Trophoblast cell (in vitro differentiated cells and primary cell): Measurements from ENCODE around the gene IL3.

Source experiments
- DNase-seq, 2 donors: peaks; one replicate each; pipeline ENCODE4 v3.0.0-alpha.2; 2016
- H2AFZ ChIP-seq: 2 replicates; pipeline ENCODE4 v1.6.1; 2013; ENCODE audit warnings: low read length, moderate library complexity, mild to moderate bottlenecking; ENCODE audit not compliant: insufficient read depth, poor library complexity
- H2AK5ac ChIP-seq: 2 replicates; pipeline ENCODE4 v1.6.1; 2013; ENCODE audit warnings: mild to moderate bottlenecking, low read length
- H2BK120ac ChIP-seq: 2 replicates; pipeline ENCODE4 v1.6.1; 2013; ENCODE audit warnings: low read length, mild to moderate bottlenecking, moderate library complexity; ENCODE audit not compliant: insufficient read depth, poor library complexity
- H2BK12ac ChIP-seq: 2 replicates; pipeline ENCODE4 v1.6.1; 2013; ENCODE audit warnings: mild to moderate bottlenecking, low read length, moderate library complexity
- H2BK5ac ChIP-seq: 2 replicates; pipeline ENCODE4 v1.6.1; 2013; ENCODE audit warnings: low read length, low read depth, moderate library complexity, mild to moderate bottlenecking; ENCODE audit not compliant: poor library complexity
- H3K14ac ChIP-seq: 2 replicates; pipeline ENCODE4 v1.6.1; 2013; ENCODE audit warnings: mild to moderate bottlenecking, low read length
- H3K18ac ChIP-seq: 2 replicates; pipeline ENCODE4 v1.6.1; 2013; ENCODE audit warnings: mild to moderate bottlenecking, low read length
- H3K23ac ChIP-seq: 2 replicates; pipeline ENCODE4 v1.6.1; 2013; ENCODE audit warnings: low read length
- H3K27ac ChIP-seq: 2 replicates; pipeline ENCODE4 v1.5.1; 2013; ENCODE audit warnings: low read depth, mild to moderate bottlenecking, inconsistent platforms, low read length, moderate library complexity
- H3K27me3 ChIP-seq: 2 replicates; pipeline ENCODE4 v1.6.1; 2013; ENCODE audit warnings: inconsistent platforms, mild to moderate bottlenecking, low read length, moderate library complexity; ENCODE audit not compliant: insufficient read depth
- H3K36me3 ChIP-seq, 2 experiments: 1 replicate in 1 of 2; 2 replicates in 1 of 2; pipeline ENCODE4 v1.6.1; 2013; ENCODE audit warnings: low read length in 2 of 2, mild to moderate bottlenecking in 2 of 2, moderate library complexity in 1 of 2; ENCODE audit not compliant: insufficient read depth in 2 of 2, control insufficient read depth in 1 of 2
- H3K4ac ChIP-seq: 2 replicates; pipeline ENCODE4 v1.6.1; 2013; ENCODE audit warnings: low read depth, mild to moderate bottlenecking, low read length, moderate library complexity
- H3K4me1 ChIP-seq, 2 experiments: 1 replicate in 1 of 2; 2 replicates in 1 of 2; pipeline ENCODE4 v1.6.1; 2013; ENCODE audit warnings: low read length in 2 of 2, mild to moderate bottlenecking in 2 of 2, moderate library complexity in 1 of 2; ENCODE audit not compliant: insufficient read depth in 2 of 2, control insufficient read depth in 1 of 2
- H3K4me2 ChIP-seq: 2 replicates; pipeline ENCODE4 v1.6.1; 2013; ENCODE audit warnings: inconsistent platforms, mild to moderate bottlenecking, low read length, moderate library complexity
- H3K4me3 ChIP-seq: 2 replicates; pipeline ENCODE4 v1.5.1; 2013; ENCODE audit warnings: mild to moderate bottlenecking, low read depth, low read length, inconsistent platforms
- H3K79me1 ChIP-seq: one replicate; pipeline ENCODE4 v1.6.1; 2013; ENCODE audit warnings: low read length
- H3K79me2 ChIP-seq: 2 replicates; pipeline ENCODE4 v1.6.1; 2013; ENCODE audit warnings: low read length, mild to moderate bottlenecking; ENCODE audit not compliant: control insufficient read depth, insufficient read depth, poor library complexity
- H3K9ac ChIP-seq: 2 replicates; pipeline ENCODE4 v1.6.1; 2013; ENCODE audit warnings: mild to moderate bottlenecking, low read length
- H3K9me3 ChIP-seq: 2 replicates; pipeline ENCODE4 v1.6.1; 2013; ENCODE audit warnings: low read depth, mild to moderate bottlenecking, control low read depth, inconsistent platforms, low read length; ENCODE audit not compliant: insufficient read depth
- H4K12ac ChIP-seq: 2 replicates; pipeline ENCODE4 v1.6.1; 2013; ENCODE audit warnings: low read depth, mild to moderate bottlenecking, low read length, moderate library complexity
- H4K8ac ChIP-seq: 2 replicates; pipeline ENCODE4 v1.6.1; 2013; ENCODE audit warnings: low read depth, mild to moderate bottlenecking, low read length, moderate library complexity
- H4K91ac ChIP-seq: one replicate; pipeline ENCODE4 v1.6.1; 2013; ENCODE audit warnings: low read depth, mild to moderate bottlenecking, low read length, moderate library complexity
- WGBS: extraction: QIAGEN DNeasy Blood & Tissue Kit; methylation state at CpG from one replicate; pipeline ENCODE4 v1.1.7; 2013; ENCODE audit warnings: missing lambda C conversion rate; ENCODE audit not compliant: insufficient read length, insufficient coverage; ENCODE audit errors: extremely low coverage; 5-methylcytosine and 5-hydroxymethylcytosine counted together

Gene IL3

GRCh38 chr5:132064738-132065331 is 4.4 kb downstream of the IL3 start:
- no peak overlapping the region for H4K91ac ChIP-seq
- no peak overlapping the region for H3K23ac ChIP-seq
- no peak overlapping the region for H2AFZ ChIP-seq
- no peak overlapping the region for H2BK120ac ChIP-seq
- H3K4me1 ChIP-seq, result no peaks in the 10 kb centered on the region
- H3K27me3 ChIP-seq, result no peaks in the 10 kb centered on the region
- no peak overlapping the region for H2BK5ac ChIP-seq
- no peak overlapping the region for H3K4me3 ChIP-seq
- DNase-seq, result peak; percentile 68 to 90
- H3K9ac ChIP-seq, result no peak overlapping the region
- WGBS, result no CpG with 5 or more reads among the region's 11 CpGs
- no peak overlapping the region for H3K4ac ChIP-seq
- no peaks in the 10 kb centered on the region for H3K79me1 ChIP-seq
- no peak overlapping the region for H3K4me2 ChIP-seq
- no peak overlapping the region for H2BK12ac ChIP-seq
- no peak overlapping the region for H3K27ac ChIP-seq
- no peaks in the 10 kb centered on the region for H3K36me3 ChIP-seq
- no peak overlapping the region for H3K18ac ChIP-seq
- H4K12ac ChIP-seq, result no peak overlapping the region
- no peak overlapping the region for H4K8ac ChIP-seq
- H3K9me3 ChIP-seq, result no peaks in the 10 kb centered on the region
- H2AK5ac ChIP-seq, result no peak overlapping the region
- no peaks in the 10 kb centered on the region for H3K79me2 ChIP-seq
- H3K14ac ChIP-seq, result no peak overlapping the region

GRCh38 chr5:132065351-132065937 is 5.0 kb downstream of the IL3 start:
- H3K14ac ChIP-seq, result no peak overlapping the region
- H2AFZ ChIP-seq, result no peak overlapping the region
- no peak overlapping the region for H4K12ac ChIP-seq
- DNase-seq, result peak; percentile 35 to 57
- no peaks in the 10 kb centered on the region for H3K4me1 ChIP-seq
- WGBS, result no CpG with 5 or more reads among the region's 4 CpGs
- no peak overlapping the region for H3K9ac ChIP-seq
- no peaks in the 10 kb centered on the region for H3K79me2 ChIP-seq
- H3K79me1 ChIP-seq, result no peaks in the 10 kb centered on the region
- H3K4me2 ChIP-seq, result no peak overlapping the region
- no peaks in the 10 kb centered on the region for H3K27me3 ChIP-seq
- no peaks in the 10 kb centered on the region for H3K9me3 ChIP-seq
- H3K4me3 ChIP-seq, result no peak overlapping the region
- no peak overlapping the region for H3K23ac ChIP-seq
- H3K4ac ChIP-seq, result no peak overlapping the region
- no peak overlapping the region for H4K8ac ChIP-seq
- H2AK5ac ChIP-seq, result no peak overlapping the region
- no peak overlapping the region for H3K27ac ChIP-seq
- H3K36me3 ChIP-seq, result no peaks in the 10 kb centered on the region
- H2BK5ac ChIP-seq, result no peak overlapping the region
- H4K91ac ChIP-seq, result no peak overlapping the region
- H2BK12ac ChIP-seq, result no peak overlapping the region
- H2BK120ac ChIP-seq, result no peak overlapping the region
- no peak overlapping the region for H3K18ac ChIP-seq

- WGBS, result no CpG with 5 or more reads among the region's 13 CpGs
- no peak overlapping the region for H2BK5ac ChIP-seq
Measured at GRCh38 chr5:132065951-132066701, 5.7 kb downstream of the IL3 start.

GRCh38 chr5:132066871-132067270 is 6.4 kb downstream of the IL3 start:
- H3K4ac ChIP-seq, result no peak overlapping the region
- H3K79me1 ChIP-seq, result no peaks in the 10 kb centered on the region
- H3K27ac ChIP-seq, result no peak overlapping the region
- DNase-seq, result no peak
- H2AFZ ChIP-seq, result no peak overlapping the region
- no peak overlapping the region for H4K12ac ChIP-seq
- no peaks in the 10 kb centered on the region for H3K36me3 ChIP-seq
- no peak overlapping the region for H3K14ac ChIP-seq
- no peaks in the 10 kb centered on the region for H3K79me2 ChIP-seq
- no peak overlapping the region for H3K4me2 ChIP-seq
- no peaks in the 10 kb centered on the region for H3K27me3 ChIP-seq
- no peaks in the 10 kb centered on the region for H3K9me3 ChIP-seq
- no peak overlapping the region for H4K91ac ChIP-seq
- no peak overlapping the region for H3K4me3 ChIP-seq
- no peak overlapping the region for H3K9ac ChIP-seq
- no CpG with 5 or more reads among the region's 4 CpGs for WGBS
- no peak overlapping the region for H2BK120ac ChIP-seq
- H3K18ac ChIP-seq, result no peak overlapping the region
- no peaks in the 10 kb centered on the region for H3K4me1 ChIP-seq
- H2BK12ac ChIP-seq, result no peak overlapping the region
- H3K23ac ChIP-seq, result no peak overlapping the region
- H2BK5ac ChIP-seq, result no peak overlapping the region
- H2AK5ac ChIP-seq, result no peak overlapping the region
- H4K8ac ChIP-seq, result no peak overlapping the region

More at GRCh38 chr5:132065951-132066701, 5.7 kb downstream of the IL3 start:
- Histone ChIP-seq H3K9ac (no peak overlapping the region), H3K9me3 (no peaks in the 10 kb centered on the region), H3K4me1 (no peaks in the 10 kb centered on the region), H3K4ac (no peak overlapping the region), H2BK12ac (no peak overlapping the region), H3K27ac (no peak overlapping the region), H3K36me3 (no peaks in the 10 kb centered on the region), H4K91ac (no peak overlapping the region), H3K79me2 (no peaks in the 10 kb centered on the region), H3K14ac (no peak overlapping the region), H2AFZ (no peak overlapping the region), H4K12ac (no peak overlapping the region), H3K4me3 (no peak overlapping the region), H3K4me2 (no peak overlapping the region), H3K23ac (no peak overlapping the region), H3K79me1 (no peaks in the 10 kb centered on the region), H3K18ac (no peak overlapping the region), H2BK120ac (no peak overlapping the region), H2AK5ac (no peak overlapping the region), H3K27me3 (no peaks in the 10 kb centered on the region), H4K8ac (no peak overlapping the region)
- DNase-seq, result no peak
